ENCODE measurements around the gene CACNA2D1. TPM values are rescaled to one million over a fixed set of nuclear protein-coding genes. Genes with fewer than 3 reads are reported as not detected.

The CACNA2D1 gene
- total RNA-seq, 4 donors from 2014 or later = 41.8 to 125 (median 56.2) TPM

DNA sequence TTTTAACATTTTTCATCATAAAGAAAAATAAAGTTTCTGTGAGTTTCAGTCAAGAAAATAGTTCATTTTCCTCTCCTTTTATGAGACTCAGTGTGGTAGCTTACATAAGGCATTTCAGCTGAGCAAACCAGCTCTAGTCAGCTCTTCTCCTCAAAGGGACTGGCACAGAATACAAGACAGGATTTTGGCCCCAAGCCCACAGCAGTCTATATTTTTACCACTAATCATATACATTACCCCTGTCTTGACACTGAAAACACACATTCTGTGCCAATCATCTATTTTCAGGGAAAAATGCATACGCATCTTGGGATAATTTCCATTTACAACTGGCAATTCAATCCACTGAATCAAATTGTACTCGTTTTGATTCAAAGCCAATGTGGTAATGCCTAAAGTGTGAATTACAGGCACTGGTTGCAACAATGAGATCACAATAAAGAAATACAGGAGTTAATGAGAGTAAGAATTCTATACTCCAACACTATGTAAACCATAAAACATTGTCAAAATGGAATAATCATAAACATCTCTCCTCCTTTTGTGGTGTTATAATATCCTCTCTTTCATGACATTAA is 186.4 kb downstream of the CACNA2D1 start:
- TF ChIP-seq, protein P1, sequence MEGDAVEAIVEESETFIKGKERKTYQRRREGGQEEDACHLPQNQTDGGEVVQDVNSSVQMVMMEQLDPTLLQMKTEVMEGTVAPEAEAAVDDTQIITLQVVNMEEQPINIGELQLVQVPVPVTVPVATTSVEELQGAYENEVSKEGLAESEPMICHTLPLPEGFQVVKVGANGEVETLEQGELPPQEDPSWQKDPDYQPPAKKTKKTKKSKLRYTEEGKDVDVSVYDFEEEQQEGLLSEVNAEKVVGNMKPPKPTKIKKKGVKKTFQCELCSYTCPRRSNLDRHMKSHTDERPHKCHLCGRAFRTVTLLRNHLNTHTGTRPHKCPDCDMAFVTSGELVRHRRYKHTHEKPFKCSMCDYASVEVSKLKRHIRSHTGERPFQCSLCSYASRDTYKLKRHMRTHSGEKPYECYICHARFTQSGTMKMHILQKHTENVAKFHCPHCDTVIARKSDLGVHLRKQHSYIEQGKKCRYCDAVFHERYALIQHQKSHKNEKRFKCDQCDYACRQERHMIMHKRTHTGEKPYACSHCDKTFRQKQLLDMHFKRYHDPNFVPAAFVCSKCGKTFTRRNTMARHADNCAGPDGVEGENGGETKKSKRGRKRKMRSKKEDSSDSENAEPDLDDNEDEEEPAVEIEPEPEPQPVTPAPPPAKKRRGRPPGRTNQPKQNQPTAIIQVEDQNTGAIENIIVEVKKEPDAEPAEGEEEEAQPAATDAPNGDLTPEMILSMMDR (IDR thresholded peaks at IDR 0.05; ENCODE audit: low read depth) = no peak

DNA sequence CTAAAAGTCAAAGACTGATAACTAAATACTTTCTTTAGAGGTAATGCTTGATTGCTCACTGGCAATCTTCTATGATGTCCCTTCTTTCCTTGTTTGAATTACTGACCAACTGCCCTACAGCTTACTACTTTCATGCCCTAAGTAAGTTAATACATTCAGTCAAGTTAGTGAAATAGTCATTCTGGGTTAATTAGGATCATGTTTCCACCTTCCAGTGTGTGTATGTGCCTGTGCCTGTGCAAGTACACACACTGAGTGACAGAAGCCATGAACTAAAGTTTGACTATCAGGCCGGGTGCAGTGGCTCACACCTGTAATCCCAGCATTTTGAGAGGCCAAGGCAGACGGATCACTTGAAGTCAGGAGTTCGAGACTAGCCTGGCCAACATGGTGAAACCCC is 187.9 kb downstream of the CACNA2D1 start:
- TF ChIP-seq, protein P1 (IDR thresholded peaks at IDR 0.05; ENCODE audit: low read depth) = no peak

DNA sequence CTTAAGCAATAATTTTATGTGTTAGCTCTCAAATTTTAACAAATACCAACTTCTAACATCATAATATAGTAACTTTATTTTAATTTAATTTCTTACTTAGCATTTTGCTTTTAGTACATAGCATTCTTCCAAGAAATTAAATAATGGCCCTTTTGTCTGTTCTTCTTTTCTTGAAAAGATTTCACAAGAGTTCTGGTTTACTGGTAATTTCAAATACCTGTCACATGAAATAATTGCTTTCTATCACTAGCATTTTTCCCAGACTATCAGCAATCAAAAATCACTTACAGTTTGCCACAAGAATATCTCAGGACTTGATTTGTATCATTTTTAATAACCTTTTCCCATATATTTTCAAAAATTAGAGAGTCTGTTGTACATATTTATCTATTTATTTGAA is 193.0 kb downstream of the CACNA2D1 start:
- TF ChIP-seq, protein P1 (IDR thresholded peaks at IDR 0.05; ENCODE audit: low read depth) = no peak

DNA sequence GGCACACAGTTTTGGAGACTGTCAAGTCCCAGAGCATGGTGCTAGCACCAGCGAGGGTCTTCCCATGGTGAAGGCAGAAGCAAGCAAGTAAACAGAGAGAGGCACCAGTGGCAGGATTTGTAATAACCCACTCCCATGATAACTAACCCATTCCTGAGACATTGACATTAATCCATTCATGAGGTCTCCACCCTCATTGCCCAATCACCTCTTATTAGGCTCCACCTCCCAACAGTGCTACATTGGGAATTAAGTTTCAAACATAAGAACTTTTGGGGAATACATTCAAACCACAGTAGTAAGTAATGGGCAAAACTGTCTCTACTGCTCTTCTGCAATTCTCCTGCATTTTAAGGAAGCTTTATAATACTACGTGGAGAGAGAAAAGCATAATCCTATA is 193.6 kb downstream of the CACNA2D1 start:
- TF ChIP-seq, protein P1 (IDR thresholded peaks at IDR 0.05; ENCODE audit: low read depth) = no peak

DNA sequence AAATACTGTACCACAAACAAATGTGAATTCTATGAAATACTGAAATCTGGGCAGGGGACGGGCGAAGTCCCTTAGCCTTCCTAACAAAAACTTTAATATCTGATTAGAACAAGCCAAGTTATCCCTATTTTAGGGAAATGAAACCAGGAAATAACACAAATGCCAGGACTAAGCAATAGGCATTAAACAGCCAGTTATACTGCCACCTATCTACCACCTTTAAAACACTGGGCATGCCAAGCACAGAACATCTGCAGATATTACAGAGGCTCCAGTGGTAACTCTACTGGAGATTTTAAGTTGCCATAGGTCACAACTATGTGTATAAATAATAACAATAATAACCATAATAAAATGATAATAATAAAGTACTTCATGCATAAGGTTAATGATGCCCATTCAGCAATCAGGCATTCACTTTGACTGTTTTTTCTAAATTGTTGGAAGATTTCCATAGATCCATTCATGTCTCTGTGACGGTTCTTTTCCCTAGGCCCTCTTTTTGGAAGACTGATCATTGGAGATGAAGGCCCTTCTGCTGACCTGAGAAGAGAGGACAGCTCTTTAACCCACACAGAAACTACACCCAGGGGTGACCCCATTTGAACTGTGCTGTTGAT is 195.7 kb downstream of the CACNA2D1 start:
- TF ChIP-seq, protein P1 (IDR thresholded peaks at IDR 0.05; ENCODE audit: low read depth) = no peak

DNA sequence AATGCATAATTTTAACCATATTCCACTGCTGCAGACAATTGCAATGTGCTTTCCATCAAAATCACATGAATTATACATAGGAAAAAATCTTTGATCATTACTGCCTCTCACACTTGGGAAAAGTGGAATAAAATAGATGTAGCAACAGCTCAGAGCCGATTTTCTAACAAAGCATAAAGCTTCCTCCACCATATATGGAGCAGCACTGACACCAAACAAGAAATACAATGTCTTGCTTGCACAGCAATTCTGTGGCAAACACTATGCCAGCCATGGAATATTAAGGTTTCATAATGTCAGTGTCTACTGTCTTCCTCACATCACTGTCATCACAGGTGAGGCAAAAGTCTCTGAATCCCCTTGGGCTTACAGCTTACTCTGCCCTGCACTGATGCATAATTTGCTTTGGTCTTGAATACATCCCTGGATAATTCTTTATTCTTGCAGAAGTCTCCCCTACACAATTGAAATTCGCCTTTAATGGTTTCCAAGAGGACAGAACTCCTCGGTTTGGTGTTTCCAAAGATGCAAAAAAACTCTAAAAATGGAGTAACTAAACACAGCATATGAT is 198.5 kb downstream of the CACNA2D1 start:
- TF ChIP-seq, protein P1 (IDR thresholded peaks at IDR 0.05; ENCODE audit: low read depth) = no peak

DNA sequence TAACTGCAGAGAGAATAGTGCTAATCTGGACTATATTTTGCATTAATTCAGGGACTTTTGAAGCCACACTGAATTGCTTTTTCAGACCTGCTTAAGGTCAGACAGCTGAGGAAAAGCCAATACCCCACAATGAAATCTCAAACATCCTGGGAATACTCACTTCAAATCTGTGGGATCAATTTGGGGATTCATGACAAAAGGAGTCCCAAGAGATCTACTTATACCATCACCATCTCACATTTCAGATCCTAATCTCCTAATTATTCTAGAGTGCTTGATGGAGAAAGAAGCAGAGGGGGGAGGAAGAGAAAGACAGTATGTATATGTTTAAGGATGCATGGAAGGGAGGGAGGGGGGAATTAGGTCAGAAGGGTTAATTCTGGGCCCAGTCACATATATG is 202.2 kb downstream of the CACNA2D1 start:
- TF ChIP-seq, protein P1 (IDR thresholded peaks at IDR 0.05; ENCODE audit: low read depth) = no peak
